DOHH2 (cell line): ENCODE measurements around the gene CXorf51B.
"Not testable (repeated sequence)": the region's sequence is repeated elsewhere in the genome, so short reads cannot be mapped to it uniquely, and the experiment has no call there.

Experiments used
- CTCF ChIP-seq: fragments of 200-600 bp; sonication (generic); IDR thresholded peaks from one replicate; pipeline ENCODE4 v1.5.1; 2014; ENCODE audit warnings: antibody characterized with exemption, mild to moderate bottlenecking, low read depth, low read length; ENCODE audit not compliant: poor library complexity, severe bottlenecking
- EZH2phosphoT487 ChIP-seq: fragments of 200-600 bp; sonication (generic); IDR thresholded peaks from 2 replicates; pipeline ENCODE4 v1.6.1; 2017; ENCODE audit warnings: borderline replicate concordance, mild to moderate bottlenecking, antibody characterized with exemption, low read length, moderate library complexity, mixed read lengths

DNA sequence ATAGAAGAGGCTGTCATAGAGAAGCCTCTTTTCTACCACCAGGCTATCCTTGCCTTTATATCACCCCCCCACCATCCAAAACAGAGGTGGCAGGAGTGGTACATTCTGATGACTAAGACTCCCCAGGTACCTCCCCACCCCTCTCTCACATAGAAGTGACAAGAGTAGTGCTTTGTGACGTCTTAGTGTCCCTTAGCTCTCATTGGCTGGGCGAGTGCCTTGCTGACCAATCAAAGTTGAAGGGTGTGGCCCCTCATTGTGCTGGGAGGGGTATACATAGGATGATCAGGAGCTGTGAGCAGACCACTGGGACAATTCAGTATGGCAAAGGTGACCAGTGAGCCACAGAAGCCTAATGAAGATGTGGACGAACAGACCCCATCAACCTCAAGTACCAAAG, at the start of gene CXorf51B:
- not testable (repeated sequence) for TF ChIP-seq CTCF, EZH2phosphoT487
